ENCODE results near the gene GP5.

DNA sequence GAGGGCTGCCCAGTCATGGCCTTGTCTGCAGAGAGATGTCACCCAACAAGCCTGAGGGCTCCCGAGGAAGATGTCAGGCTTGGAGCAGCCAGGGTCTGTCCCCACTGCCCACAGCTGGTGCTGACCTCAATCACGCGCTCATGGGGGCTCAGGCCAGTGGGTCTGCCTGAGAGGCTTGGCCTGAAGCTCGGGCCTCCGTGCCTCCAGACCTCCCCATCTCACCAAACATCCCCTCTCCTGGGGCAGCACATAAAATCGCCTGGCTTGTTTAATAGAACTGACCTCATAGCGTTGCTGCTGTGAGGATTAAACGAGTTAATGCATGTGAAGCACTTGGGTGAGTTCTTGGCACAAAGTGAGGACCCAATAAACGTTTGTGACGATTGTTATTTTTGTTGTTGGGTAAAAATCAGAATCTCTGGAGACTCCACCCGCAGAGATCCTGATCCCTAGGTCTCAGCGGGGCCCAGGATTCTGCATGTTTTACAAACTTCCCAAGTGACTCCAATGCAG lies 33.0 kb downstream of the GP5 start:
- TF ChIP-seq, protein P1, sequence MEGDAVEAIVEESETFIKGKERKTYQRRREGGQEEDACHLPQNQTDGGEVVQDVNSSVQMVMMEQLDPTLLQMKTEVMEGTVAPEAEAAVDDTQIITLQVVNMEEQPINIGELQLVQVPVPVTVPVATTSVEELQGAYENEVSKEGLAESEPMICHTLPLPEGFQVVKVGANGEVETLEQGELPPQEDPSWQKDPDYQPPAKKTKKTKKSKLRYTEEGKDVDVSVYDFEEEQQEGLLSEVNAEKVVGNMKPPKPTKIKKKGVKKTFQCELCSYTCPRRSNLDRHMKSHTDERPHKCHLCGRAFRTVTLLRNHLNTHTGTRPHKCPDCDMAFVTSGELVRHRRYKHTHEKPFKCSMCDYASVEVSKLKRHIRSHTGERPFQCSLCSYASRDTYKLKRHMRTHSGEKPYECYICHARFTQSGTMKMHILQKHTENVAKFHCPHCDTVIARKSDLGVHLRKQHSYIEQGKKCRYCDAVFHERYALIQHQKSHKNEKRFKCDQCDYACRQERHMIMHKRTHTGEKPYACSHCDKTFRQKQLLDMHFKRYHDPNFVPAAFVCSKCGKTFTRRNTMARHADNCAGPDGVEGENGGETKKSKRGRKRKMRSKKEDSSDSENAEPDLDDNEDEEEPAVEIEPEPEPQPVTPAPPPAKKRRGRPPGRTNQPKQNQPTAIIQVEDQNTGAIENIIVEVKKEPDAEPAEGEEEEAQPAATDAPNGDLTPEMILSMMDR (IDR thresholded peaks at IDR 0.05) = no peak
- no peak for TF ChIP-seq EZH2 (IDR thresholded peaks at IDR 0.05; ENCODE audit: borderline replicate concordance, insufficient read depth, low read depth, low read length, poor library complexity, severe bottlenecking)
